Stimulated activated CD4-positive, alpha-beta T cell treated with anti-CD3 and anti-CD28 coated beads, Interleukin-2, amount 100 ng/mL, for 48 hours (primary cell): ENCODE measurements around the gene COL2A1.

Experiments
- DNase-seq, 2 donors: peaks; one replicate each; pipeline ENCODE4 v3.0.0-alpha.2; 2020

The COL2A1 gene

DNA sequence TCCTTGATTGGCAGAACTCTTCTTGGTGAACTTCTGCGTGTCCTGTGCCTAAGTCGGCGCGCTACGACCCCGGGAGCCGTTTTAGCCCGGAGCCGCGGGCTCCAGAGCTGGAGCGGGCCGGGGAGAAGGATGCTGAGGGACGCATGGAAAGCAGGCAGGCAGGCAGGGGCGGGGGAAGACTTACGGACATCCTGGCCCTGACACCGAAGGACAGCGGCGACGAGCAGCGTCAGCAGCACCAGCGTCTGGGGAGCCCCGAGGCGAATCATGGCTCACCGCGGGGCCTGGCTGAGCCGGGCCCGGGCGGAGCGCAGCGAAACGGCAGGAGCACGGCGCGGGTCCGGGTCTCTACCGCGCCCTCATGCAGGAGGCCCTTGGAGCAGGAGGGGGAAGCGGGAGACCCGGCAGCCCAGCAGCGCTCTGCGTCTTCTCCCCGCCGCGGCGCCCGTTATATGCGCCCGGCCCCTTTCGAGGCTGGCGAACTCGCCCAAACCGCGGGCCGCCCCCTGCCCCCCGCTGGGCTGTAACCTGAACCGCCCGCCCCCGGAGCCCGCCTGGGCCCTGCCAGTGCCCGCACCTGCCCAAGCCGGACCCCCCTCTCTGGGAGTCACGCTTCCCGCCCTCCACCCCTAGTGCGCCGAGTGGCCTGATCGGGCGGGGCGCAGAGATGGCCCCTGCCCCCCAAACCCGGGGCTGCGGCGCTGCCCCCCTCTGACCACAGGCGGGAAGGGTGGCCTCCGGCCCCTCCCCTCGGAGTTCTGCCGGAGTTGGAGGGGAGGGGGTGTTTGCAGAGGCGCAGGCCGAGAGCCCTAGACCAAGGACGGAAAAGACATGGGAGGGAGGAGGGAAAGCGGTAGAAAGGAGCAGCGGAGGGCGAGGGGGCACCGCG, at the start of gene COL2A1:
TSS of gene COL2A1 (minus strand) at position 424 of the 889 bp plus-strand sequence. CDS start at position 269, 155 bp downstream.
- peak in 1 of 2 donors; percentile 39 for DNase-seq

GRCh38 chr12:48053883-48054282, 49.6 kb upstream of the COL2A1 start:
- no peak for DNase-seq

- no peak for DNase-seq
Observed at GRCh38 chr12:48053122-48053521, 48.8 kb upstream of the COL2A1 start.

- no peak for DNase-seq
Observed at GRCh38 chr12:48051681-48052080, 47.4 kb upstream of the COL2A1 start.

DNA sequence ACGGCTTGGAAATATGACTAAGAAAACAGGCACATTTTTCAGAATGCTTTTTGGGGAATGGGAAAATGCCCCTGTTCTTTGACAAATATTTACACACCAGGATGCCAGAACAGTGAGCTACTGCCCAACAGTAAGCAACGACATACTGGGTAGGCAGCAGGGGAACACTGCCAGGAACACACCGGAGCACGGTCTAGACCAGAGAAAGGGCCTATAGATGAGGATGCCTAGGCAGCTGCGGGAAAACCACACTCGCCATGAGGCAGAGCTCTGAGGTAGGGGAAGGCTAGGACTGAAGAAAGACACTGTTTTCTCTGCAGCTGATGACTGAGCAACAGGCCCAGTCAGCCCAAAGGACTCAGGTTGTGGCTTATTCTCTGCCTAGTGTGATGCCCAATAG, 45.9 kb upstream of the COL2A1 start:
- no peak for DNase-seq

GRCh38 chr12:48045965-48046518, 41.8 kb upstream of the COL2A1 start:
- DNase-seq = no peak

DNA sequence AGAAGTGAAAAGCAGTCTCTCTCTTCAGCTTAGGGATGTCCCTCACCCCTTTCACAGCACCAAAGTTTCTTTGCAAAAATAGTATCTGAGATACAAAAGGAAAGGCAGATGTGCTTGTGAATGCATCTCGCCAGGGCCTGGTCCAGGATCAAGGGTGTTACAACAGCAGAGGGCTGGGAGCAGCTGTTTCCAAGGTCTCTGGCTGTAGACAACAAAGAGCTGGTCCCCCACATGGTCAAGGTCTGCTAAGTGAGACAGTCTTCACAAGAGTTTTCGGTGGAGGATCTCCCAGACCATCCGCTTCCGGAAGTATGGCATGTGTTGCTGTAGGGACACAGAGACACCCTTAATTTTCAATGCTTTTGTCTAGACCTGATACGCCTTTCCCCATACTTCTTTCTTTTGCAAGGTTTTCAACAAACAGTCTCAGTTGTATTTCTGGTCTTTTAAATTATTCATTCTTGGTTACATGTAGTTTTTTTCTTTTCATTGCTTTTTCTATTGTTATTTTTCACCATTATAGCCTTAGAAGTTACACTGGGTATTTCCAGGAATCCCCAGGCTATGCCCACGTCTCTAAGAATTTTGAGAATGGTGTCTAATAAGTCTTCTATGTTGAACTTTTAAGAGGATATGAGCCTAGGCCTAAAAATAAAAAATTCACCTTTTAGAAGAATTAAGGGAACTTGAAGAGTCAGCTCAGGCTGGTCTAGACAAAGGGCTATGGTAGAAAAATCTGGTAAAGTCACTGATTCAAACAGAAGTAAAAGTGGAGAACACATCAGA, 41.0 kb upstream of the COL2A1 start:
- DNase-seq = no peak

DNA sequence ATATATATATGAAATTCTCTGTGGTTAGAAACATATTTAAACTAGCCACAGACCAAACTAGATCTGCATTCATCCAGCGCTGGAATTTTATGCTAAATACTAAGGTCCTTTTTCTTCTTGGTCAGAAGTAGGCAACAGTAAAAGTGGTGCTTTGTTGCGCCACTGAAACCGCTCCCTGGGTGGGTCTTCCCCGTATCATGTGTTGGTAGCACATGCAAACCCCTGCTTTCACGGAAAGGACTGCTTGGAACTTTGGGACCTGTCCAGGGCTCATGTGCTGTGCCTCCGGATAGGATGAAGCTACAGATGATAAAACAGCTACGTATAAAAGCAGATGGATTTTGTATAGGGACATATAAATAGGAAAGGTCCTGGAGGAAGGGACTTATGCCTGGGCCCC, 40.1 kb upstream of the COL2A1 start:
- DNase-seq = no peak

DNA sequence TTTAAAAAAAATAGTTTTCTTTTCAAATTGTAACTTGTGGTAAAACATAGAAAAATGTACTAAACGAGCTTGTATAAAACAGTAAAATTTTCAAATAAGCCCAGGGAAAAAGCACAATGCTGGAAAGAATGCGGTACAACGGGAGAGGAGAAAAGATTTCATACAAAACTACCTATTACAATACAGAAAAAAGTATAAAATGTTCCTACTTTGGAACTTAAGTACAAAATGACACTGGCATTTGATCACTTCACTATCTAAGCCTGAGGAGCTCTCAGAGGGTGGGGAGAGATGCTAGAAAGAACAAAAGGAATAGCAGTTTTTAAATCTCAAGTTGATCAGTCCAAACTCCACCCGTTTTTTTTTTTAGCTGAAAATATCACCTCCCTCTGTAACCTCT, 39.5 kb upstream of the COL2A1 start:
- no peak for DNase-seq

DNA sequence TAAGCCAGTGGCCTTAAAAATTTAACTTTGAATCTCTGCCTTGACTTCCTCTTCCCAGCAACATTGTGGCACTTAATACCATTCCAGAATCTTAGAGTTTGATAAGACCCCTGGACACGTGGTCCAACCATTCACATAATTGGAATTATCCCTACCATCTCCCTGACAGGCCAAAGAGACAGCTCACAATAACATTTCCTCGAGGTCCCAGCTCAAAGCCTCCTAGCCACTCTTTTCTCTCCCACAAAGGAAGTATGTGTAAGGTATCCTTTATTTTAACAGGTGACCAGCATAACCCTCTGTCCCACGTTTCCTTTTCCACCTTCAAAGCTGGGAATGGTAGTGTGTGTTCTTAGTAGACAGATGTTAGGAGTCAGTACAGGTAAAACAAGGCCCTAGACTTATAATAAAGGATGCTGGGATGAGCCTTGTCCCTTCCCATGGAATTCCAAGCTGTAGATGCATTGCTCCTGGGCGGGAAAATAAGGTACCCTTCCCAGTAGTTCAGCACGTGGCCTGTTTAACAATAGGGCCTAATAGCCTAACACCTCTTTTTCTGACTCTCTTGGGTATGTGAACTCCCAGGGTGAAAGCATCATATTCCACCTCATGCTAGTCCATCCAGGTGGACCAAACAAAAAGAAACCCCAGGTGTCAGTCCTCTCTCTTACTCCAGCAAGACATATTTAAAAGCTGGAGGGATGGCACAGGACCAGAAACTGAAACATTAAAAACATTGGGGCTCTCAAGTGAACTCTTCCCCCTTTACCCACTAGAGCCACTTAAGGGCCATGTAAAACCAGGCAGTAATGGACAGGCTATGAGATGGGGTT, 37.5 kb upstream of the COL2A1 start:
- DNase-seq = no peak

- no peak for DNase-seq
Observed at GRCh38 chr12:48040354-48040753, 36.1 kb upstream of the COL2A1 start.

DNA sequence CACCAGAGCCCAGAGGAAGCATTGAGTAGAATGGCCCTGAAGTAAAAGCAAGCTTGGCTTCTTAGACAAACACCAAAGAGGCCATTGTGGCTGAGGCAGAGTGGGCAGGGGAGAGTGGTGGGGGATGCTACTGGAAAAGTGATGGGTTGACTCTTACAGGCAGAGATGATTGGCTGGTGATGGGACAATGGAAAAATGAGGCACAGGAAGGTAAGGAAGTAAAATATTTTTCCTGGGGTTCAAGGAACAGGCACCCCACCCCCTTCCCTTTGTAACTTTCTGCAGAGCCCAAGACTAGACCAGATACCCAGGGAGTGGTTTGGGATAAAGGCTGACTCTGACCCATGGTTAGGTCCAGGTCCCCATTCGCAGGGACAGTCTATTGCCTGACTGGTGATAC, 34.9 kb upstream of the COL2A1 start:
- no peak for DNase-seq

- DNase-seq = no peak
Observed at GRCh38 chr12:48038085-48038484, 33.8 kb upstream of the COL2A1 start.

DNA sequence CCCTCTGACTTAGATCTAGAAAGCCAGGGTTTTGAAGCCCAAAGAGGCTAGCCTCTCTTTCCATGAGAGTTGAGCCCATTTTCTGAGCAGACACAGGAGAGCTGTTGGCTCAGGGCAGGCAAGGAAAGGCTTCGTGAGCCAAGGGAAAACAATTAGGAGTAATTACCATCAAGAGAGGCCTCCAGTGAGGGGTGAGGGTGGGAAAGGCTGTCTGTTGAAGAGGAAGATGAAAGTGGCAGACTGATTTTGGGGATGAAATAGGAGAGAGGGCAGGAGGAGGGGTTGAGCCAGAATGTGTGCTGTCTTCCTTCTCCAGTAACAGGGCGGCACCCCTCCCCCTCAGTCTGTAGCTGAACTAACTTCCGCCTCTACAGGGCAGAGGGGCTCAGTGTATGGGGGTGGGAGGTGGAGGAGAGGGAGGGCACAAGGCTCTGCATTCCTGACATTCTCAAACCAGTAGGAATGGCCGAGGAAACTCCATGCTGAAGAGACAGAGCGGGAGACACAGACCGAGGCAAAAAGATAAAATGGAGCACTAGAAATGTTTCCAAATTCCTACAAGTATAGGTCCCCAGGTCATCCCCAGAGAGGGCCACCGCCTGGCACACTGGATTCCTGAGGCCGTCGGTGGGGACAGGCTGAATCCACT, 33.1 kb upstream of the COL2A1 start:
- no peak for DNase-seq

GRCh38 chr12:48036818-48037217, 32.5 kb upstream of the COL2A1 start:
- no peak for DNase-seq

- DNase-seq = no peak
Observed at GRCh38 chr12:48034835-48035805, 30.8 kb upstream of the COL2A1 start.

DNA sequence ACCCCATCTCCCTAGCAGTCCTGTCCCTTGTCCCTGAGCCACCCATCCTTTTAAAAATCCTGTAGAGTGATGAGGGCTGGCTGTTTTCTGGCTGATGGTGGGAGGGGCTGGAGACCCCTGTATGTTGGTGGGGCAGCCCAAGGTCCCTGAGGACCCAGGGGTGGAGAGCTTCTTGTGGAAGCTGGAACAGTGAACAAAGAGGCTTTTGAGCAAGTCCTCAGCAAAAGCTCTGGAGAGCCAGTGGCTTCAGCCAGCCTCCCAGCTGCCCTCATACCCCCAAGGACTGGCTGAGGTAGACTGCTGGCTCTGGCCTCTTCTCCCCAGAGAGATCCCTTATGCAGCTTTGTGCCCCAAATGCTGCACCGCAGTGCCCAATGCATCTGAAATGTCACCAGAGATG, 29.2 kb upstream of the COL2A1 start:
- no peak for DNase-seq

DNA sequence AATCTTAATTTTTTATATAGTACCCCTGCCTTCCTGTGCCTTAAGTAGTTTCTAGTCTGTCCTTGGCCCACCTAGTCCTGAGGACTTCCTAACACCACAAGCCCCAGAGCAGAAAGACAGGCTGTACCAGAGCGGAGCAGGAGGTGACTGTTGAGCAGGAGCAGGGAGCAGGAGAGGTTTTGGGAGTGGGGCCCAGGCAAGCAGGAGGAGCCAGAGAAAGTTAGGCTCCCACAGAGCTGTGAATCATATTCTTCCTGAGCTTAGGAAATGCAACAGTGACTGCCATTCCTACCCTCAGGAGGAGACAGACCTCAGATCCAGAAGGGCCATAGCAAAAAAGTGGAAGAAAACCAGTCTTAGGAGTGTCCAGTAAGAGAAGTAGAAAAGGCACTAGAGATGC, 28.3 kb upstream of the COL2A1 start:
- DNase-seq = no peak

DNA sequence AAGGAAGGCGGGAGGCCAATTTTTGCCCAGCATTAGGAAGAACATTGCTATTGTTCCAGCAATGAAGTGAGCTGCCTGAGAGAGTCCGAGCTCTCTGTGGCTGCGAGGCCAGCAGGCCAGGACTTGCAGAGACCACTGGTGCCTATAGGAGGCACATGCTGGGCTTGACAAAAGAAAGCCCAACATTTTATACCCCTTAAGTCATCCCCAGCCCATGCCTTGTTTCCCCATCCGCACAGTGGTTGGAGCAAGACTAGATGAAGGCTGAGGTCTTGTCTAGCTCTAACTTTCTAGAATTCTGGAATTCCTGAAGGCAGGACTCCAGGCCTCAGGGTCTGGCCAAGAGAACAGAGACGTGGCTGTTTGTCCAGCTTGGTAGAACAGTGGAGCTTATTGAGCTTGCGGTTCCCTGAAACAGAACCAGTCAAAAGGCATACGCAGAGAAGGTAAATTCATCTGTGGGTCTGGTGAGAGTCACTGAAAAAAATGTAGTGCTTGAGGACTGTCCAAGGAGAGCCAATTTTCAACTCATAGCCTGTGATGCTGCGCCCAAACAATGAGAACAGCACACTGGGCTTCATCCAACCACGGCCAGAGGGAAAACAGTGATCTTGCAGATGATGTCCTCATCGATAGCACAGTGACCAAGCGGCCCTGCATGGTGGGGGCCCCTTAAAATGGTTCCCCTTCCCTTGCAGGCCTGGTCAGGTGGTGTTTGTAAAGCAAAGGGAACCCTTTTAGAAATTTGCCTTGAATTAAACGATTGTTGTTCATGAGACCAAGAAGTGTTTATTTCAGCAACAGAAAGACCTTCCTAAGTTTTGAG, 27.1 kb upstream of the COL2A1 start:
- DNase-seq = no peak

DNA sequence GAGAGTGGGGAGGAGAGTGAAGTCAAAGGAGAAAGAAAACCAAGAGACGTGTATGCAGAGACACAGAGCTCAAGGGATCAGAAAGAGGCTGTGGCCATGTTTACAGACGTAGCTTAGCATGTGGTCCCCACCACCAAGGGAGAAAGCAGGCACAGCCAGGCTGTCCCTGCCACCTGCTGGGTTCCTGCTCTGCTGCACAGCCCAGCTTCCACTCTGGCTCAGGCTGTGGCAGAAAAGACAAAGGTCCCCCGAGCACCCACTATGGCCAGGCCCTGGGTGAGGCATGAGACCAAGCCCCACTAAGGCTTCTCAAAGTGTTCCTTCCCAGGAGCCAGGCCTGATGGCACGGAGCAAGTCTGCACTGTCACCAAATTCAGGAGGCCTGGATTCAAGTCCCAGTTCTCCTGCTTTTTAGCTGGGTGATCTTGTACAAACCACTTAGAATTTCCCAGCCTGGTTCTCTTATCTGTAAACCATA, 25.9 kb upstream of the COL2A1 start:
- DNase-seq = no peak
